Neural cell (in vitro differentiated cells): ENCODE measurements around the gene ADIPOR2.

ENCODE experiments used
- CTCF ChIP-seq: fragments of 450-650 bp; IDR thresholded peaks from 2 replicates; pipeline ENCODE4 v1.5.1; 2014; ENCODE audit warnings: antibody characterized with exemption, mild to moderate bottlenecking, moderate library complexity; ENCODE audit not compliant: poor library complexity, severe bottlenecking
- EZH2 ChIP-seq: fragments of 200-600, 300-800 bp; shearing (Covaris generic), sonication (generic); IDR thresholded peaks from 2 replicates; pipeline ENCODE4 v1.6.1; 2014; ENCODE audit warnings: antibody characterized with exemption, low read length, borderline replicate concordance, mild to moderate bottlenecking; ENCODE audit not compliant: insufficient read depth, poor library complexity, severe bottlenecking
- POLR2AphosphoS5 ChIP-seq: IDR thresholded peaks from 2 replicates; pipeline ENCODE4 v1.6.1; 2012
- RAD21 ChIP-seq: fragments of 450-650 bp; conservative IDR thresholded peaks from 2 replicates; pipeline ENCODE4 v1.6.1; 2014; ENCODE audit warnings: antibody characterized with exemption, mild to moderate bottlenecking, moderate library complexity

DNA sequence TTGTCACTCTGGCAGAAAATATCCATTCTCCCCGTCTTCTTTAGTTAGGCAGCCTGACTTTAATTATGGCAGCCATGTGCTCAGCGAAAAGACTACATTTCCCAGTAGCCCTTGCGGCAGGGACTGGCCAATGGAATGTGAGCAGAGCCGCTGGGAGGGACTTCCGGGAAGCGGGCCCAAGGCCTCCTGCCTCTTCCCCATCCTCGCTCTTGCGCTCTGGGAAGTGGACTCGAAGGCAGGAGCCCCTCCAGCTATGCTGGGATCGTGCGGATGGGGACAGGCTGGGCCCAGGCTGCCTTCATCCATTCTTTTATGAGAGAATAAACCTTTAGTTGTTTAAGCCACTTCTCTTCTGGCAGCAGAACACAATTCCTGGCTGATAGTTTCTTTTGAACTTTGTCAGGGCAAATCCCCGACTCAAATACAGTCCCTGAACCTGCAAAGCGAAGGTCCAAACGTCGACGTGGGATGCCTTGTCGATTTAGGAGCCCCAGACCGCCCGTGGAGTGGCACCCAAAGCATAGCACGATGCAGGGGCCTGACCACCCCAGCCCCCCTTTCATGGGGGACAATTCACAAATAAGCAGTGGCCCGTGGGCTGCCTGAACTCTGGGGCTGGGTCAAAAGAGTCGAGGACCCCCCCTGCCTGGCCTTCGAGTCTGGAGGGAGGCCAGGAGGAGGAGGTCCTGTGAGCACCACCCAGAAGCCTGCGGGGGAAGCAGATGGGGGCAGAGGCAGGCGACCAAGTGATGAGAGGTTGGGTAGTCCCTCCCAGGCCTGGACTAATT is 113.9 kb downstream of the ADIPOR2 start:
- no peak for TF ChIP-seq CTCF
- peak; percentile 42 for TF ChIP-seq POLR2AphosphoS5
- no peak for TF ChIP-seq RAD21
- no peak for TF ChIP-seq EZH2
